Astrocyte (in vitro differentiated cells and primary cell): ENCODE results near the gene IQCM.

ENCODE experiments used
- CTCF ChIP-seq: IDR thresholded peaks from 2 replicates; pipeline ENCODE4 v1.5.1; 2011; ENCODE audit warnings: low read depth, mild to moderate bottlenecking, inconsistent platforms, low read length, moderate library complexity; ENCODE audit not compliant: insufficient read depth
- EZH2 ChIP-seq: IDR thresholded peaks from 2 replicates; pipeline ENCODE4 v1.6.1; 2012; ENCODE audit warnings: mild to moderate bottlenecking, low read length, inconsistent platforms; ENCODE audit not compliant: insufficient read depth

- TF ChIP-seq CTCF (no peak), EZH2 (no peak)
Observed at GRCh38 chr4:149738156-149738555, 77.5 kb downstream of the IQCM start.
